H1 (cell line): ENCODE results near the gene TBX15. TPM values are rescaled to one million over a fixed set of nuclear protein-coding genes. Genes with fewer than 3 reads are reported as not detected.

Experiments used
- ATF2 ChIP-seq: IDR thresholded peaks from 2 replicates; pipeline ENCODE4 v1.6.1; 2012; ENCODE audit warnings: low read length, inconsistent platforms
- CTBP2 ChIP-seq: IDR thresholded peaks from 2 replicates; pipeline ENCODE4 v1.7.0; 2011; ENCODE audit warnings: borderline replicate concordance, mild to moderate bottlenecking, moderate library complexity, mixed read lengths, low read length; ENCODE audit not compliant: insufficient read depth, insufficient read length
- EP300 ChIP-seq, 2 experiments: IDR thresholded peaks; 1 replicate in 1 of 2; 2 replicates in 1 of 2; pipeline ENCODE4 v1.6.1; 2011 to 2012; ENCODE audit warnings: low read depth in 2 of 2, low read length in 2 of 2, mild to moderate bottlenecking in 2 of 2, borderline replicate concordance in 1 of 2, inconsistent platforms in 1 of 2, moderate library complexity in 1 of 2
- JUND ChIP-seq: IDR thresholded peaks from 2 replicates; pipeline ENCODE4 v1.6.1; 2011; ENCODE audit warnings: mild to moderate bottlenecking, improper control_type of control experiment, low read length
- KDM1A ChIP-seq: fragments of 200-600, 300-600 bp; sonication (generic); IDR thresholded peaks from 2 replicates; pipeline ENCODE4 v1.7.1; 2016; ENCODE audit warnings: mild to moderate bottlenecking, low read length, borderline replicate concordance
- KDM5A ChIP-seq: fragments of 200-600 bp; IDR thresholded peaks from 2 replicates; pipeline ENCODE4 v1.7.1; 2012; ENCODE audit warnings: mild to moderate bottlenecking, low read length, inconsistent platforms, mixed read lengths
- POLR2A ChIP-seq, 2 experiments: IDR thresholded peaks; 1 replicate in 1 of 2; 2 replicates in 1 of 2; pipeline ENCODE4 v1.6.1; 2011; ENCODE audit warnings: low read depth in 2 of 2, low read length in 2 of 2, mild to moderate bottlenecking in 2 of 2; ENCODE audit errors: control extremely low read depth in 1 of 2
- RFX5 ChIP-seq: IDR thresholded peaks from 2 replicates; pipeline ENCODE4 v1.6.1; 2011; ENCODE audit warnings: low read depth, low read length, improper control_type of control experiment, borderline replicate concordance
- SRF ChIP-seq: IDR thresholded peaks from 2 replicates; pipeline ENCODE4 v1.6.1; 2011; ENCODE audit warnings: mild to moderate bottlenecking, low read depth, low read length, moderate library complexity
- SUZ12 ChIP-seq: fragments of 200-600 bp; sonication (generic); IDR thresholded peaks from 2 replicates; pipeline ENCODE4 v1.6.1; 2012; ENCODE audit warnings: mild to moderate bottlenecking, inconsistent platforms, low read length, moderate library complexity, mixed read lengths
- TBP ChIP-seq: IDR thresholded peaks from 2 replicates; pipeline ENCODE4 v1.6.1; 2011; ENCODE audit warnings: low read depth, low read length, improper control_type of control experiment
- USF2 ChIP-seq: IDR thresholded peaks from 2 replicates; pipeline ENCODE4 v1.6.1; 2011; ENCODE audit warnings: low read length, improper control_type of control experiment
- polyA plus RNA-seq, 7 experiments: library from polyadenylated mRNA; depleted of rRNA in 3 of 7; stranded (reverse) in 5 of 7; unstranded in 2 of 7; fragments of >200 nt in 5 of 7; fragments of 200-250 nt in 2 of 7; gene quantifications; 1 replicate in 5 of 7; 2 replicates in 1 of 7; 4 replicates in 1 of 7; pipeline versions ENCODE4 v1.2.1 to v1.2.3, GENCODE V29; 2011 to 2013; ENCODE audit warnings: missing spikeins in 2 of 7, mixed read lengths in 2 of 7
- total RNA-seq: library from RNA; stranded (reverse); fragmentation: NEBNext Ultra II Directional; extraction: Animal tissue kit (Norgen Biotek cat#: 25700); gene quantifications from 2 replicates; pipeline ENCODE4 v1.2.1, GENCODE V29; 2021

TBX15 gene
- total and polyA plus RNA-seq, 2 of the 8 experiments (the other 6 are each of a cell fraction or from before 2014, with no cell fraction given), result 0.14 to 0.24 TPM

GRCh38 chr1:119007670-119008482, 19.7 kb upstream of the TBX15 start (continued):
- TF ChIP-seq USF2 (no peak), SUZ12 (peak; percentile 94), KDM1A (no peak), KDM5A (no peak), POLR2A (IDR thresholded peaks at IDR 0.05; ENCODE audit: control extremely low read depth in 1 of 2, low read depth in 2 of 2, low read length in 2 of 2) (no peak), EP300 (IDR thresholded peaks at IDR 0.05; ENCODE audit: borderline replicate concordance in 1 of 2, low read depth in 2 of 2, low read length in 2 of 2) (no peak), TBP (no peak), SRF (no peak), RFX5 (no peak), JUND (no peak), ATF2 (no peak), CTBP2 (peak; percentile 87)
